HEK293T (cell line): ENCODE results near the gene LYSET.
"Not testable (repeated sequence)": the region's sequence is repeated elsewhere in the genome, so short reads cannot be mapped to it uniquely, and the experiment has no call there.

Experiments used
- ARNT ChIP-seq: fragments of 450-650 bp; IDR thresholded peaks from 2 replicates; pipeline ENCODE4 v1.6.1; 2017; ENCODE audit warnings: mild to moderate bottlenecking
- BHLHE40 ChIP-seq: fragments of 450-650 bp; IDR thresholded peaks from 2 replicates; pipeline ENCODE4 v1.6.1; 2016; ENCODE audit warnings: mild to moderate bottlenecking, moderate library complexity, borderline replicate concordance
- ELF4 ChIP-seq: fragments of 450-650 bp; IDR thresholded peaks from 2 replicates; pipeline ENCODE4 v1.6.1; 2017; ENCODE audit warnings: antibody characterized with exemption
- FOXA1 ChIP-seq: fragments of 450-650 bp; IDR thresholded peaks from 2 replicates; pipeline ENCODE4 v1.6.1; 2016; ENCODE audit warnings: mild to moderate bottlenecking
- FOXK2 ChIP-seq: fragments of 450-650 bp; IDR thresholded peaks from 2 replicates; pipeline ENCODE4 v1.6.1; 2016; ENCODE audit warnings: mild to moderate bottlenecking
- FOXM1 ChIP-seq: fragments of 450-650 bp; IDR thresholded peaks from 2 replicates; pipeline ENCODE4 v1.6.1; 2017; ENCODE audit warnings: mild to moderate bottlenecking, borderline replicate concordance
- HDGF ChIP-seq: fragments of 450-650 bp; IDR thresholded peaks from 2 replicates; pipeline ENCODE4 v1.6.1; 2017; ENCODE audit warnings: antibody characterized with exemption, borderline replicate concordance
- L3MBTL2 ChIP-seq: fragments of 450-650 bp; conservative IDR thresholded peaks from 2 replicates; pipeline ENCODE4 v1.6.1; 2016; ENCODE audit warnings: mild to moderate bottlenecking
- LEF1 ChIP-seq: fragments of 450-650 bp; IDR thresholded peaks from 2 replicates; pipeline ENCODE4 v1.6.1; 2017; ENCODE audit warnings: mild to moderate bottlenecking, borderline replicate concordance
- NFRKB ChIP-seq: fragments of 450-650 bp; IDR thresholded peaks from 2 replicates; pipeline ENCODE4 v1.6.1; 2016; ENCODE audit warnings: mild to moderate bottlenecking, moderate library complexity
- SP1 ChIP-seq: fragments of 450-650 bp; IDR thresholded peaks from 2 replicates; pipeline ENCODE4 v1.6.1; 2017
- SUZ12 ChIP-seq: fragments of 450-650 bp; IDR thresholded peaks from 2 replicates; pipeline ENCODE4 v1.6.1; 2016; ENCODE audit warnings: mild to moderate bottlenecking
- TARDBP ChIP-seq: fragments of 450-650 bp; IDR thresholded peaks from 2 replicates; pipeline ENCODE4 v1.6.1; 2016
- ZNF384 ChIP-seq: fragments of 450-650 bp; IDR thresholded peaks from 2 replicates; pipeline ENCODE4 v1.6.1; 2016

- not testable (repeated sequence) for TF ChIP-seq ARNT, SP1, FOXA1, NFRKB, BHLHE40, FOXM1, ELF4, L3MBTL2, SUZ12, TARDBP, ZNF384, HDGF, FOXK2, LEF1
These were observed 48.0 kb downstream of the LYSET start for GRCh38 chr14:93233078-93233477.
